ENCODE measurements around the gene DOHH. TPM values are rescaled to one million over a fixed set of nuclear protein-coding genes. Genes with fewer than 3 reads are reported as not detected.
A peak's percentile ranks its signal among the peaks of the same experiment; 100 is the strongest.
"Not testable (repeated sequence)": the region's sequence is repeated elsewhere in the genome, so short reads cannot be mapped to it uniquely, and the experiment has no call there.

The DOHH gene
- total RNA-seq, 1 donor: 1.4 TPM

- H3K4me3 ChIP-seq (ENCODE audit: low read length): no peak overlapping the region
- H3K27me3 ChIP-seq (ENCODE audit: insufficient read depth, low read length): no peaks in the 10 kb centered on the region
- H3K4me1 ChIP-seq (ENCODE audit: insufficient read depth, low read length): peaks cover 10% of the 10 kb centered on the region
- H3K9me3 ChIP-seq (ENCODE audit: low read depth, low read length): no peaks in the 10 kb centered on the region
Measured at GRCh38 chr19:3516675-3517207, 16.3 kb upstream of the DOHH start.

- H3K9me3 ChIP-seq (ENCODE audit: low read depth, low read length): no peaks in the 10 kb centered on the region
- peaks cover 10% of the 10 kb centered on the region for H3K4me1 ChIP-seq (ENCODE audit: insufficient read depth, low read length)
- no peaks in the 10 kb centered on the region for H3K27me3 ChIP-seq (ENCODE audit: insufficient read depth, low read length)
- H3K4me3 ChIP-seq (ENCODE audit: low read length): no peak overlapping the region
Measured at GRCh38 chr19:3515891-3516422, 15.5 kb upstream of the DOHH start.

- Histone ChIP-seq H3K27me3 (ENCODE audit: insufficient read depth, low read length) (no peaks in the 10 kb centered on the region), H3K4me1 (ENCODE audit: insufficient read depth, low read length) (peaks cover 10% of the 10 kb centered on the region), H3K4me3 (ENCODE audit: low read length) (no peak overlapping the region), H3K9me3 (ENCODE audit: low read depth, low read length) (no peaks in the 10 kb centered on the region)
Measured at GRCh38 chr19:3514930-3515329, 14.5 kb upstream of the DOHH start.

- H3K4me1 ChIP-seq (ENCODE audit: insufficient read depth, low read length): peaks cover 16% of the 10 kb centered on the region
- H3K27me3 ChIP-seq (ENCODE audit: insufficient read depth, low read length): no peaks in the 10 kb centered on the region
- H3K9me3 ChIP-seq (ENCODE audit: low read depth, low read length): no peaks in the 10 kb centered on the region
- no peak overlapping the region for H3K4me3 ChIP-seq (ENCODE audit: low read length)
Measured at GRCh38 chr19:3513229-3514140, 13.0 kb upstream of the DOHH start.

- Histone ChIP-seq H3K27me3 (ENCODE audit: insufficient read depth, low read length) (no peaks in the 10 kb centered on the region), H3K9me3 (ENCODE audit: low read depth, low read length) (no peaks in the 10 kb centered on the region), H3K4me1 (ENCODE audit: insufficient read depth, low read length) (peaks cover 21% of the 10 kb centered on the region), H3K4me3 (ENCODE audit: low read length) (no peak overlapping the region)
Measured at GRCh38 chr19:3512562-3513228, 12.2 kb upstream of the DOHH start.

- no peaks in the 10 kb centered on the region for H3K9me3 ChIP-seq (ENCODE audit: low read depth, low read length)
- H3K27me3 ChIP-seq (ENCODE audit: insufficient read depth, low read length): no peaks in the 10 kb centered on the region
- H3K4me3 ChIP-seq (ENCODE audit: low read length): no peak overlapping the region
- H3K4me1 ChIP-seq (ENCODE audit: insufficient read depth, low read length): peaks cover 21% of the 10 kb centered on the region
Measured at GRCh38 chr19:3511506-3512251, 11.2 kb upstream of the DOHH start.

GRCh38 chr19:3510727-3511126 lies 10.3 kb upstream of the DOHH start:
- Histone ChIP-seq H3K9me3 (ENCODE audit: low read depth, low read length) (no peaks in the 10 kb centered on the region), H3K4me1 (ENCODE audit: insufficient read depth, low read length) (peaks cover 17% of the 10 kb centered on the region), H3K4me3 (ENCODE audit: low read length) (no peak overlapping the region), H3K27me3 (ENCODE audit: insufficient read depth, low read length) (no peaks in the 10 kb centered on the region)

- H3K9me3 ChIP-seq (ENCODE audit: low read depth, low read length): no peaks in the 10 kb centered on the region
- H3K27me3 ChIP-seq (ENCODE audit: insufficient read depth, low read length): no peaks in the 10 kb centered on the region
- H3K4me1 ChIP-seq (ENCODE audit: insufficient read depth, low read length): peaks cover 27% of the 10 kb centered on the region
- H3K4me3 ChIP-seq (ENCODE audit: low read length): no peak overlapping the region
Measured at GRCh38 chr19:3509566-3509989, 9.1 kb upstream of the DOHH start.

GRCh38 chr19:3508771-3509535 lies 8.5 kb upstream of the DOHH start:
- Histone ChIP-seq H3K4me1 (ENCODE audit: insufficient read depth, low read length) (peaks cover 27% of the 10 kb centered on the region), H3K4me3 (ENCODE audit: low read length) (no peak overlapping the region), H3K27me3 (ENCODE audit: insufficient read depth, low read length) (no peaks in the 10 kb centered on the region)

GRCh38 chr19:3508121-3508661 lies 7.7 kb upstream of the DOHH start:
- H3K4me1 ChIP-seq (ENCODE audit: insufficient read depth, low read length): peaks cover 27% of the 10 kb centered on the region

More at GRCh38 chr19:3508771-3509535, 8.5 kb upstream of the DOHH start:
- no peaks in the 10 kb centered on the region for H3K9me3 ChIP-seq (ENCODE audit: low read depth, low read length)

GRCh38 chr19:3507371-3508120 lies 7.1 kb upstream of the DOHH start:
- Histone ChIP-seq H3K27me3 (ENCODE audit: insufficient read depth, low read length) (no peaks in the 10 kb centered on the region), H3K4me3 (ENCODE audit: low read length) (peak overlapping the region; percentile 78), H3K4me1 (ENCODE audit: insufficient read depth, low read length) (peaks cover 27% of the 10 kb centered on the region), H3K9me3 (ENCODE audit: low read depth, low read length) (no peaks in the 10 kb centered on the region)

More at GRCh38 chr19:3508121-3508661, 7.7 kb upstream of the DOHH start:
- not testable (repeated sequence) for H3K9me3 ChIP-seq (ENCODE audit: low read depth, low read length); H3K4me3 ChIP-seq (ENCODE audit: low read length); H3K27me3 ChIP-seq (ENCODE audit: insufficient read depth, low read length)

GRCh38 chr19:3506384-3507340 lies 6.2 kb upstream of the DOHH start:
- Histone ChIP-seq H3K4me3 (ENCODE audit: low read length) (peak overlapping the region; percentile 78), H3K4me1 (ENCODE audit: insufficient read depth, low read length) (peaks cover 27% of the 10 kb centered on the region), H3K27me3 (ENCODE audit: insufficient read depth, low read length) (no peaks in the 10 kb centered on the region), H3K9me3 (ENCODE audit: low read depth, low read length) (no peaks in the 10 kb centered on the region)

Measured in mononuclear cell (primary cell).